ENCODE data around the gene SMAD6.

DNA sequence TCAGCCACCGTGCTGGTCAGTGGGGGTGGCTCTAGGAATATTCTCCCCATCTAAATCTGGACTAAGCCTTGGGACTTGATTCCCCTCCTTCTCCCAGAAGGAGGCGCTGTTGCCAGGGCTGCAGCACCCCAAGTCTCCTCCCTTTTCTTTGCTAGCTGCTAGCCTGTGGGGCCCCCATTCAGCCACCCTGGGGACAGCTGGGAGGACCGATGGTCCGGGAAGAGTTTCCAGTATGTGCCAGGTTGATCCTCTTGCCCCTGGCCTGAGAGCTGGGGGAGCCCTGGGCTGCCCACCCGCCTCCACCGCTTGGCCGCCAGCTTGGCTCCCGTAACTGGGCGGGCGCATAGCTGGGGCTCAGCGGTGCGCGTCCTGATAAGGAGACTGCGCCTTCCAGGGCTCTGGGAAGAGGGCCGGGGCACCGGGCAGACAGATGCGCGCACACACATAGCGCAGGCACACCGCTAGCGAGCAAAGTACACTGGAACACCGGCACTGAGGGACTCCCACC is 4.2 kb downstream of the SMAD6 start:
- TF ChIP-seq POLR2A (IDR thresholded peaks at IDR 0.05) (no peak), POLR2AphosphoS5 (IDR thresholded peaks at IDR 0.05) (no peak)
- TF ChIP-seq, protein P1, sequence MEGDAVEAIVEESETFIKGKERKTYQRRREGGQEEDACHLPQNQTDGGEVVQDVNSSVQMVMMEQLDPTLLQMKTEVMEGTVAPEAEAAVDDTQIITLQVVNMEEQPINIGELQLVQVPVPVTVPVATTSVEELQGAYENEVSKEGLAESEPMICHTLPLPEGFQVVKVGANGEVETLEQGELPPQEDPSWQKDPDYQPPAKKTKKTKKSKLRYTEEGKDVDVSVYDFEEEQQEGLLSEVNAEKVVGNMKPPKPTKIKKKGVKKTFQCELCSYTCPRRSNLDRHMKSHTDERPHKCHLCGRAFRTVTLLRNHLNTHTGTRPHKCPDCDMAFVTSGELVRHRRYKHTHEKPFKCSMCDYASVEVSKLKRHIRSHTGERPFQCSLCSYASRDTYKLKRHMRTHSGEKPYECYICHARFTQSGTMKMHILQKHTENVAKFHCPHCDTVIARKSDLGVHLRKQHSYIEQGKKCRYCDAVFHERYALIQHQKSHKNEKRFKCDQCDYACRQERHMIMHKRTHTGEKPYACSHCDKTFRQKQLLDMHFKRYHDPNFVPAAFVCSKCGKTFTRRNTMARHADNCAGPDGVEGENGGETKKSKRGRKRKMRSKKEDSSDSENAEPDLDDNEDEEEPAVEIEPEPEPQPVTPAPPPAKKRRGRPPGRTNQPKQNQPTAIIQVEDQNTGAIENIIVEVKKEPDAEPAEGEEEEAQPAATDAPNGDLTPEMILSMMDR (IDR thresholded peaks at IDR 0.05), result peak in 3 of 4 experiments; percentile 19 to 29 (median 19)

All from prostate gland (tissue), 2 donors.